Hepatocyte (in vitro differentiated cells): ENCODE measurements around the gene CUL1. TPM values are rescaled to one million over a fixed set of nuclear protein-coding genes. Genes with fewer than 3 reads are reported as not detected.

ENCODE experiments used
- DNase-seq: peaks from one replicate; pipeline ENCODE4 v3.0.0-alpha.2; 2016; ENCODE audit warnings: low spot score
- H2AFZ ChIP-seq: fragments of 200-600 bp; sonication (generic); 2 replicates; pipeline ENCODE4 v1.6.0; 2016; ENCODE audit warnings: antibody characterized with exemption, mild to moderate bottlenecking
- H3K27ac ChIP-seq: fragments of 200-600 bp; sonication (generic); 2 replicates; pipeline ENCODE4 v1.5.1; 2016; ENCODE audit warnings: mild to moderate bottlenecking
- H3K27me3 ChIP-seq: fragments of 200-600 bp; sonication (generic); 2 replicates; pipeline ENCODE4 v1.6.1; 2016
- H3K36me3 ChIP-seq: fragments of 200-600 bp; sonication (generic); replicated peaks from 2 replicates; pipeline ENCODE4 v1.5.1; 2016; ENCODE audit warnings: low read depth; ENCODE audit not compliant: insufficient read depth
- H3K4me1 ChIP-seq: fragments of 200-600 bp; sonication (generic); 2 replicates; pipeline ENCODE4 v1.5.1; 2016; ENCODE audit warnings: mild to moderate bottlenecking, moderate library complexity; ENCODE audit not compliant: insufficient read depth
- H3K4me2 ChIP-seq: fragments of 200-600 bp; sonication (generic); 2 replicates; pipeline ENCODE4 v1.6.0; 2016
- H3K4me3 ChIP-seq: fragments of 200-600 bp; sonication (generic); 2 replicates; pipeline ENCODE4 v1.5.1; 2016; ENCODE audit warnings: mild to moderate bottlenecking
- H3K79me2 ChIP-seq: fragments of 200-600 bp; sonication (generic); 2 replicates; pipeline ENCODE4 v1.6.0; 2017; ENCODE audit warnings: mild to moderate bottlenecking
- H3K9me2 ChIP-seq: fragments of 200-600 bp; sonication (generic); replicated peaks from 2 replicates; pipeline ENCODE4 v1.6.0; 2017; ENCODE audit warnings: mild to moderate bottlenecking; ENCODE audit not compliant: insufficient read depth
- H3K9me3 ChIP-seq: fragments of 200-600 bp; sonication (generic); 2 replicates; pipeline ENCODE4 v1.5.1; 2016; ENCODE audit warnings: low read depth, mild to moderate bottlenecking
- H4K20me1 ChIP-seq: fragments of 200-600 bp; sonication (generic); 2 replicates; pipeline ENCODE4 v1.6.0; 2016; ENCODE audit warnings: mild to moderate bottlenecking; ENCODE audit not compliant: insufficient read depth, poor library complexity, severe bottlenecking
- CTCF ChIP-seq: fragments of 200-600 bp; sonication (generic); IDR thresholded peaks from 2 replicates; pipeline ENCODE4 v1.5.1; 2016; ENCODE audit warnings: antibody characterized with exemption, mild to moderate bottlenecking; ENCODE audit not compliant: poor library complexity
- EZH2 ChIP-seq: fragments of 200-600 bp; sonication (generic); IDR thresholded peaks from 2 replicates; pipeline ENCODE4 v1.6.1; 2016; ENCODE audit warnings: antibody characterized with exemption, mild to moderate bottlenecking, borderline replicate concordance
- EZH2phosphoT487 ChIP-seq: fragments of 200-600 bp; sonication (generic); IDR thresholded peaks from one replicate; pipeline ENCODE4 v1.6.1; 2018; ENCODE audit warnings: antibody characterized with exemption, mild to moderate bottlenecking, low read depth, moderate library complexity; ENCODE audit not compliant: unreplicated experiment, severe bottlenecking
- WGBS: methylation state at CpG from one replicate; pipeline ENCODE4 v1.1.6; 2016; ENCODE audit warnings: low lambda C conversion rate; ENCODE audit errors: missing lambda C conversion rate; 5-methylcytosine and 5-hydroxymethylcytosine counted together
- polyA plus RNA-seq: library from polyadenylated mRNA; unstranded; fragments of >200 nt; fragmentation: Nextera tagmentation; extraction: Ambion mirVana; gene quantifications from 2 replicates; pipeline ENCODE4 v1.2.1, GENCODE V29; 2016
- total RNA-seq: library from RNA; depleted of rRNA; stranded (reverse); fragments of >200 nt; gene quantifications from 2 replicates; pipeline ENCODE4 v1.2.3, GENCODE V29; 2014

The CUL1 gene
- total and polyA plus RNA-seq, 2 experiments from 2014 or later, result 56.7 to 68.4 TPM

- 90% methylated on average over 13 of the region's 13 CpGs for whole genome bisulfite sequencing
- H3K9me3 ChIP-seq, result no peaks in the 10 kb centered on the region
- H4K20me1 ChIP-seq, result no peaks in the 10 kb centered on the region
- no peak for TF ChIP-seq EZH2
- TF ChIP-seq CTCF, result no peak
- TF ChIP-seq EZH2phosphoT487, result no peak
- H3K27ac ChIP-seq, result no peak overlapping the region
- H3K9me2 ChIP-seq, result no peaks in the 10 kb centered on the region
- no peaks in the 10 kb centered on the region for H3K79me2 ChIP-seq
- no peaks in the 10 kb centered on the region for H3K4me1 ChIP-seq
- no peak overlapping the region for H3K4me3 ChIP-seq
- H3K4me2 ChIP-seq, result no peak overlapping the region
- no peaks in the 10 kb centered on the region for H3K36me3 ChIP-seq
- H2AFZ ChIP-seq, result no peak overlapping the region
- no peaks in the 10 kb centered on the region for H3K27me3 ChIP-seq
- DNase-seq, result no peak
Measured at GRCh38 chr7:148684289-148684830, 14.3 kb upstream of the CUL1 start.

- Histone ChIP-seq H3K27ac (no peak overlapping the region), H3K27me3 (no peaks in the 10 kb centered on the region), H2AFZ (no peak overlapping the region), H3K79me2 (no peaks in the 10 kb centered on the region), H3K4me1 (no peaks in the 10 kb centered on the region), H4K20me1 (no peaks in the 10 kb centered on the region), H3K9me3 (no peaks in the 10 kb centered on the region), H3K4me2 (no peak overlapping the region), H3K9me2 (no peaks in the 10 kb centered on the region), H3K36me3 (no peaks in the 10 kb centered on the region), H3K4me3 (no peak overlapping the region)
- no peak for DNase-seq
- 77% methylated on average over 6 of the region's 6 CpGs for WGBS
- TF ChIP-seq CTCF, result no peak
- no peak for TF ChIP-seq EZH2
- no peak for TF ChIP-seq EZH2phosphoT487
Measured at GRCh38 chr7:148686312-148686937, 12.3 kb upstream of the CUL1 start.

GRCh38 chr7:148687555-148687954, 11.1 kb upstream of the CUL1 start:
- Histone ChIP-seq H3K4me2 (no peak overlapping the region), H2AFZ (no peak overlapping the region), H3K36me3 (no peaks in the 10 kb centered on the region), H3K9me3 (no peaks in the 10 kb centered on the region), H3K27ac (no peak overlapping the region), H4K20me1 (no peaks in the 10 kb centered on the region), H3K9me2 (no peaks in the 10 kb centered on the region), H3K4me1 (no peaks in the 10 kb centered on the region), H3K79me2 (no peaks in the 10 kb centered on the region), H3K27me3 (no peaks in the 10 kb centered on the region), H3K4me3 (no peak overlapping the region)
- TF ChIP-seq CTCF, result no peak
- no peak for TF ChIP-seq EZH2phosphoT487
- TF ChIP-seq EZH2, result no peak
- 85% methylated on average over 2 of the region's 2 CpGs for WGBS
- DNase-seq, result no peak
